ENCODE data around the gene RFTN1. TPM values are rescaled to one million over a fixed set of nuclear protein-coding genes. Genes with fewer than 3 reads are reported as not detected.

The RFTN1 gene
- total and polyA plus RNA-seq, 10 of the 15 experiments (the other 5 are each of a cell fraction or from before 2014, with no cell fraction given), result 20.6 to 213 (median 147) TPM

DNA sequence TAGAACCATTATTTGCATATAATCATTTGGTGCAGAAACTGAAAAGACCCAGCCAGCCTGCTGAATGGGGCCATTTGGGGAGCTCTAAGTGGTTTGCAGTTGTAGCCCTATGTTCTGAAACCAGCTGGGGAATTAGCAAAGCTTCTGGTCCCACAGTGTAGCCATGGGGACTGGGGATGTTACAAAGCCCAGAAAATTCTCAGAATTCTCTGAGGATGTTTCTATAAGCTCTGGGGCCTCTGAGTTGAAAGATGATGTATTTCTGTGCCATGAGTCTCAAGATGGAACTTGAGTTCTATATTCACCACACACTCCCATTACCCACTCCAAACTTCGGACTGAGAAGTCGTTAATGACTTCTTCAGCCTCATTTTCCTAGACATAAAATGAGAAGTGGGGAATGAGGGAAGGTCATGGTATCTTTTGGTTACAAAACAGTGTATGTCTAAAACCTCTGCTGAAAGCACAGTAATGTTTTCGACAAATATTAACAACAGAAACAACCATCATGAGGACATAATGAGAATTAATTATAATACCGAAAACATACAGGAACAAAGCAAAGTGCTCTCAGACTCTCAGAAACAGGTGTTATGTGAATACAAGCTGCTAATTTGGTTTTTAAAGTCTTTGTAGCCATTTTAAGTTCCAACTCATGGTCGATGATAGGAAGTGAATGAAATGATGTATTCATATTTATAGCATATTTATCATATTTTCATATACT is 89.4 kb downstream of the RFTN1 start:
- peaks cover 50% of the 10 kb centered on the region for H3K79me2 ChIP-seq (ENCODE audit: control insufficient read depth, insufficient read depth, low read length)
- H3K4me1 ChIP-seq (ENCODE audit: control insufficient read depth, insufficient read depth, low read length), result peaks cover 14% of the 10 kb centered on the region
- SMC1A ChIA-PET (ENCODE audit: uncharacterized antibody, unreplicated experiment), result interaction anchor here (0.9 to 9.4 kb wide), 19 partner anchors 9 to 92 kb away, joined by 3 to 175 read pairs (median 5); no protein-coding TSS in a partner anchor
- no peaks in the 10 kb centered on the region; the same call in 2 of the 3 replicates for H3K9me3 ChIP-seq (replicated peaks; ENCODE audit: control insufficient read depth, insufficient read depth, low read length)
- H4K20me1 ChIP-seq (ENCODE audit: control insufficient read depth, insufficient read depth), result no peaks in the 10 kb centered on the region
- 19% methylated on average over 5 of the region's 5 CpGs for WGBS (ENCODE audit: insufficient coverage, insufficient replicate concordance, low lambda C conversion rate, missing lambda C conversion rate)
- BruUV-seq (replicated peaks), result TSS peak; percentile 87
- no peak overlapping the region for H2AFZ ChIP-seq (ENCODE audit: control insufficient read depth, low read depth, low read length)
- intact Hi-C loops (cut with micrococcal nuclease; ENCODE audit: unreplicated experiment), result no loop called here
- H3K27me3 ChIP-seq (replicated peaks in 1 of 2; ENCODE audit: control insufficient read depth in 2 of 2, insufficient read depth in 2 of 2, low read length in 1 of 2), result no peaks in the 10 kb centered on the region
- RAD21 ChIA-PET (ENCODE audit: unreplicated experiment), result interaction anchor here (0.6 to 1.8 kb wide), 18 partner anchors 8 to 134 kb away, joined by 3 to 9 read pairs (median 4); no protein-coding TSS in a partner anchor
- H3K27ac ChIP-seq (ENCODE audit: control insufficient read depth, insufficient read depth), result peak overlapping the region; percentile 55
- ATAC-seq (peak; percentile 88), DNase-seq (ENCODE audit: low read depth, low spot score) (peak; percentile 53), FAIRE-seq (no peak)
- CTCF ChIA-PET, result interaction anchor here (1.0 to 2.2 kb wide), 3 partner anchors 9 to 85 kb away, joined by 3 to 8 read pairs (median 6); no protein-coding TSS in a partner anchor
- in situ Hi-C loops (cut with MboI), result no loop called here
- POLR2A ChIA-PET, result interaction anchor here (0.6 to 2.3 kb wide), 11 partner anchors 12 to 93 kb away, joined by 3 to 15 read pairs (median 4); no protein-coding TSS in a partner anchor
- H3K4me2 ChIP-seq (ENCODE audit: control insufficient read depth, insufficient read depth), result peak overlapping the region; percentile 51; the same call in 1 of the 2 replicates
- H3K9ac ChIP-seq (ENCODE audit: control insufficient read depth, insufficient read depth, low read length), result 0 out of 2 replicates have a peak overlapping the region, but pooled peaks have one; percentile 30
- H3K36me3 ChIP-seq (ENCODE audit: control insufficient read depth in 2 of 2, insufficient read depth in 2 of 2, low read length in 1 of 2), result peaks cover 9 to 17% of the 10 kb centered on the region in 2 experiments; a peak in 3 of 4 replicates
- 0 out of 2 replicates have a peak overlapping the region, but pooled peaks have one; percentile 36 for H3K4me3 ChIP-seq
- TF ChIP-seq ATF7 (IDR thresholded peaks at IDR 0.05; ENCODE audit: low read depth) (peak; percentile 64), GATAD2B (conservative IDR thresholded peaks at IDR 0.05; ENCODE audit: low read depth) (peak; percentile 53; the same call in 1 of the 2 replicates), ATF3 (IDR thresholded peaks at IDR 0.05; ENCODE audit: borderline replicate concordance, extremely low read depth, low read depth, low read length) (no peak), ZNF274 (IDR thresholded peaks at IDR 0.05; ENCODE audit: insufficient read depth, insufficient read length) (no peak), DPF2 (IDR thresholded peaks at IDR 0.05) (no peak), CREB1 (IDR thresholded peaks at IDR 0.05; ENCODE audit: low read depth) (0 out of 2 replicates have a peak, but pooled peaks have one; percentile 28), CBX5 (IDR thresholded peaks at IDR 0.05; ENCODE audit: low read depth) (no peak), RUNX3 (IDR thresholded peaks at IDR 0.05; ENCODE audit: low read length) (peak; percentile 49)
- TF ChIP-seq, protein P1, sequence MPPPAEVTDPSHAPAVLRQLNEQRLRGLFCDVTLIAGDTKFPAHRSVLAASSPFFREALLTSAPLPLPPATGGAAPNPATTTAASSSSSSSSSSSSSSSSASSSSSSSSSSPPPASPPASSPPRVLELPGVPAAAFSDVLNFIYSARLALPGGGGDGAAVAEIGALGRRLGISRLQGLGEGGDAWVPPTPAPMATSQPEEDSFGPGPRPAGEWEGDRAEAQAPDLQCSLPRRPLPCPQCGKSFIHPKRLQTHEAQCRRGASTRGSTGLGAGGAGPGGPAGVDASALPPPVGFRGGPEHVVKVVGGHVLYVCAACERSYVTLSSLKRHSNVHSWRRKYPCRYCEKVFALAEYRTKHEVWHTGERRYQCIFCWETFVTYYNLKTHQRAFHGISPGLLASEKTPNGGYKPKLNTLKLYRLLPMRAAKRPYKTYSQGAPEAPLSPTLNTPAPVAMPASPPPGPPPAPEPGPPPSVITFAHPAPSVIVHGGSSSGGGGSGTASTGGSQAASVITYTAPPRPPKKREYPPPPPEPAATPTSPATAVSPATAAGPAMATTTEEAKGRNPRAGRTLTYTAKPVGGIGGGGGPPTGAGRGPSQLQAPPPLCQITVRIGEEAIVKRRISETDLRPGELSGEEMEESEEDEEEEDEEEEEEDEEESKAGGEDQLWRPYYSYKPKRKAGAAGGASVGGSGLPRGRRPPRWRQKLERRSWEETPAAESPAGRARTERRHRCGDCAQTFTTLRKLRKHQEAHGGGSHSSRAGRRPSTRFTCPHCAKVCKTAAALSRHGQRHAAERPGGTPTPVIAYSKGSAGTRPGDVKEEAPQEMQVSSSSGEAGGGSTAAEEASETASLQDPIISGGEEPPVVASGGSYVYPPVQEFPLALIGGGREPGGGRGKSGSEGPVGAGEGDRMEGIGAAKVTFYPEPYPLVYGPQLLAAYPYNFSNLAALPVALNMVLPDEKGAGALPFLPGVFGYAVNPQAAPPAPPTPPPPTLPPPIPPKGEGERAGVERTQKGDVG (CRISPR knock-in tag; IDR thresholded peaks at IDR 0.05), result no peak
- TF ChIP-seq, protein P2, sequence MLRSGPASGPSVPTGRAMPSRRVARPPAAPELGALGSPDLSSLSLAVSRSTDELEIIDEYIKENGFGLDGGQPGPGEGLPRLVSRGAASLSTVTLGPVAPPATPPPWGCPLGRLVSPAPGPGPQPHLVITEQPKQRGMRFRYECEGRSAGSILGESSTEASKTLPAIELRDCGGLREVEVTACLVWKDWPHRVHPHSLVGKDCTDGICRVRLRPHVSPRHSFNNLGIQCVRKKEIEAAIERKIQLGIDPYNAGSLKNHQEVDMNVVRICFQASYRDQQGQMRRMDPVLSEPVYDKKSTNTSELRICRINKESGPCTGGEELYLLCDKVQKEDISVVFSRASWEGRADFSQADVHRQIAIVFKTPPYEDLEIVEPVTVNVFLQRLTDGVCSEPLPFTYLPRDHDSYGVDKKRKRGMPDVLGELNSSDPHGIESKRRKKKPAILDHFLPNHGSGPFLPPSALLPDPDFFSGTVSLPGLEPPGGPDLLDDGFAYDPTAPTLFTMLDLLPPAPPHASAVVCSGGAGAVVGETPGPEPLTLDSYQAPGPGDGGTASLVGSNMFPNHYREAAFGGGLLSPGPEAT (IDR thresholded peaks at IDR 0.05; ENCODE audit: low read depth), result peak; percentile 62; the same call in 1 of the 2 replicates
- TF ChIP-seq, protein P3, sequence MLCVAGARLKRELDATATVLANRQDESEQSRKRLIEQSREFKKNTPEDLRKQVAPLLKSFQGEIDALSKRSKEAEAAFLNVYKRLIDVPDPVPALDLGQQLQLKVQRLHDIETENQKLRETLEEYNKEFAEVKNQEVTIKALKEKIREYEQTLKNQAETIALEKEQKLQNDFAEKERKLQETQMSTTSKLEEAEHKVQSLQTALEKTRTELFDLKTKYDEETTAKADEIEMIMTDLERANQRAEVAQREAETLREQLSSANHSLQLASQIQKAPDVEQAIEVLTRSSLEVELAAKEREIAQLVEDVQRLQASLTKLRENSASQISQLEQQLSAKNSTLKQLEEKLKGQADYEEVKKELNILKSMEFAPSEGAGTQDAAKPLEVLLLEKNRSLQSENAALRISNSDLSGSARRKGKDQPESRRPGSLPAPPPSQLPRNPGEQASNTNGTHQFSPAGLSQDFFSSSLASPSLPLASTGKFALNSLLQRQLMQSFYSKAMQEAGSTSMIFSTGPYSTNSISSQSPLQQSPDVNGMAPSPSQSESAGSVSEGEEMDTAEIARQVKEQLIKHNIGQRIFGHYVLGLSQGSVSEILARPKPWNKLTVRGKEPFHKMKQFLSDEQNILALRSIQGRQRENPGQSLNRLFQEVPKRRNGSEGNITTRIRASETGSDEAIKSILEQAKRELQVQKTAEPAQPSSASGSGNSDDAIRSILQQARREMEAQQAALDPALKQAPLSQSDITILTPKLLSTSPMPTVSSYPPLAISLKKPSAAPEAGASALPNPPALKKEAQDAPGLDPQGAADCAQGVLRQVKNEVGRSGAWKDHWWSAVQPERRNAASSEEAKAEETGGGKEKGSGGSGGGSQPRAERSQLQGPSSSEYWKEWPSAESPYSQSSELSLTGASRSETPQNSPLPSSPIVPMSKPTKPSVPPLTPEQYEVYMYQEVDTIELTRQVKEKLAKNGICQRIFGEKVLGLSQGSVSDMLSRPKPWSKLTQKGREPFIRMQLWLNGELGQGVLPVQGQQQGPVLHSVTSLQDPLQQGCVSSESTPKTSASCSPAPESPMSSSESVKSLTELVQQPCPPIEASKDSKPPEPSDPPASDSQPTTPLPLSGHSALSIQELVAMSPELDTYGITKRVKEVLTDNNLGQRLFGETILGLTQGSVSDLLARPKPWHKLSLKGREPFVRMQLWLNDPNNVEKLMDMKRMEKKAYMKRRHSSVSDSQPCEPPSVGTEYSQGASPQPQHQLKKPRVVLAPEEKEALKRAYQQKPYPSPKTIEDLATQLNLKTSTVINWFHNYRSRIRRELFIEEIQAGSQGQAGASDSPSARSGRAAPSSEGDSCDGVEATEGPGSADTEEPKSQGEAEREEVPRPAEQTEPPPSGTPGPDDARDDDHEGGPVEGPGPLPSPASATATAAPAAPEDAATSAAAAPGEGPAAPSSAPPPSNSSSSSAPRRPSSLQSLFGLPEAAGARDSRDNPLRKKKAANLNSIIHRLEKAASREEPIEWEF (IDR thresholded peaks at IDR 0.05; ENCODE audit: insufficient replicate concordance, low read depth, low read length), result peak; percentile 93
